ENCODE data around the gene RECK.
"Not testable (repeated sequence)": the region's sequence is repeated elsewhere in the genome, so short reads cannot be mapped to it uniquely, and the experiment has no call there.

RECK gene

GRCh38 chr9:36152741-36153438 is 116.2 kb downstream of the RECK start:
- in situ Hi-C loops (cut with MboI; ENCODE audit: low sequenced_read_pairs): no loop called here

GRCh38 chr9:36153746-36154145 is 117.0 kb downstream of the RECK start:
- in situ Hi-C loops (cut with MboI; ENCODE audit: low sequenced_read_pairs): no loop called here

GRCh38 chr9:36154331-36154952 is 117.7 kb downstream of the RECK start:
- in situ Hi-C loops (cut with MboI; ENCODE audit: low sequenced_read_pairs): no loop called here

GRCh38 chr9:36156116-36156515 is 119.4 kb downstream of the RECK start:
- in situ Hi-C loops (cut with MboI; ENCODE audit: low sequenced_read_pairs): no loop called here

GRCh38 chr9:36158122-36158521 is 121.4 kb downstream of the RECK start:
- in situ Hi-C loops (cut with MboI; ENCODE audit: low sequenced_read_pairs): no loop called here

GRCh38 chr9:36158917-36159316 is 122.2 kb downstream of the RECK start:
- in situ Hi-C loops (cut with MboI; ENCODE audit: low sequenced_read_pairs): no loop called here

- in situ Hi-C loops (cut with MboI; ENCODE audit: low sequenced_read_pairs): not testable (repeated sequence)
Measured at GRCh38 chr9:36159509-36159908, 122.8 kb downstream of the RECK start.

- in situ Hi-C loops (cut with MboI; ENCODE audit: low sequenced_read_pairs): loop anchor here (5.0 kb wide), 1 partner anchor 58 kb away; no protein-coding TSS in a partner anchor
Measured at GRCh38 chr9:36160126-36160525, 123.4 kb downstream of the RECK start.

GRCh38 chr9:36161187-36161586 is 124.5 kb downstream of the RECK start:
- in situ Hi-C loops (cut with MboI; ENCODE audit: low sequenced_read_pairs): loop anchor here (5.0 kb wide), 1 partner anchor 59 kb away; no protein-coding TSS in a partner anchor

GRCh38 chr9:36162211-36162738 is 125.6 kb downstream of the RECK start:
- in situ Hi-C loops (cut with MboI; ENCODE audit: low sequenced_read_pairs): loop anchor here (5.0 kb wide), 1 partner anchor 60 kb away; no protein-coding TSS in a partner anchor

GRCh38 chr9:36163049-36163785 is 126.5 kb downstream of the RECK start:
- in situ Hi-C loops (cut with MboI; ENCODE audit: low sequenced_read_pairs): loop anchor here (5.0 kb wide), 1 partner anchor 61 kb away; no protein-coding TSS in a partner anchor

GRCh38 chr9:36163786-36164170 is 127.1 kb downstream of the RECK start:
- in situ Hi-C loops (cut with MboI; ENCODE audit: low sequenced_read_pairs): loop anchor here (5.0 kb wide), 1 partner anchor 61 kb away; no protein-coding TSS in a partner anchor

- in situ Hi-C loops (cut with MboI; ENCODE audit: low sequenced_read_pairs): loop anchor here (5.0 kb wide), 1 partner anchor 62 kb away; no protein-coding TSS in a partner anchor
Measured at GRCh38 chr9:36164372-36164771, 127.7 kb downstream of the RECK start.

- in situ Hi-C loops (cut with MboI; ENCODE audit: low sequenced_read_pairs): loop anchor here (5.0 kb wide), 1 partner anchor 63 kb away; no protein-coding TSS in a partner anchor
Measured at GRCh38 chr9:36164989-36165388, 128.3 kb downstream of the RECK start.

GRCh38 chr9:36165826-36166167 is 129.1 kb downstream of the RECK start:
- in situ Hi-C loops (cut with MboI; ENCODE audit: low sequenced_read_pairs): no loop called here

- in situ Hi-C loops (cut with MboI; ENCODE audit: low sequenced_read_pairs): no loop called here
Measured at GRCh38 chr9:36166168-36166927, 129.6 kb downstream of the RECK start.

GRCh38 chr9:36169166-36169565 is 132.5 kb downstream of the RECK start, which contains the start of gene CCIN:
TSS of gene CCIN (plus strand) at chr9:36169388. CDS start at chr9:36169503, 115 bp downstream.
- in situ Hi-C loops (cut with MboI; ENCODE audit: low sequenced_read_pairs): no loop called here

GRCh38 chr9:36169708-36170107 is 133.0 kb downstream of the RECK start:
- in situ Hi-C loops (cut with MboI; ENCODE audit: low sequenced_read_pairs): no loop called here

GRCh38 chr9:36170531-36170930 is 133.8 kb downstream of the RECK start:
- in situ Hi-C loops (cut with MboI; ENCODE audit: low sequenced_read_pairs): no loop called here

- in situ Hi-C loops (cut with MboI; ENCODE audit: low sequenced_read_pairs): no loop called here
Measured at GRCh38 chr9:36173861-36174260, 137.1 kb downstream of the RECK start.

All from HL-60/S4 treated with retinoic acid at 250 ng/mL for 4 days and 3 days (cell line).